Central memory CD8-positive, alpha-beta T cell (primary cell): ENCODE results near the gene MFSD12.
"Not testable (repeated sequence)": the region's sequence is repeated elsewhere in the genome, so short reads cannot be mapped to it uniquely, and the experiment has no call there.

ENCODE experiments used
- ATAC-seq: fragments of 150-1000 bp; cut with Tn5 transposase; replicated peaks from 2 replicates; pipeline ENCODE4 v1.10.0; 2022; ENCODE audit warnings: mild to moderate bottlenecking, moderate FRiP score, moderate number of reproducible peaks; ENCODE audit not compliant: poor library complexity, severe bottlenecking; ENCODE audit errors: extremely low read depth
- DNase-seq, 2 donors: peaks; one replicate each; pipeline ENCODE4 v3.0.0; 2021; ENCODE audit warnings: low spot score in 2 of 2
- H3K27ac Mint-ChIP-seq: one replicate; pipeline ENCODE4 v1.8.0; 2022; ENCODE audit warnings: low read depth, mild to moderate bottlenecking, moderate library complexity, mixed read lengths
- H3K27me3 Mint-ChIP-seq: one replicate; pipeline ENCODE4 v1.8.0; 2022; ENCODE audit warnings: mixed read lengths
- H3K36me3 Mint-ChIP-seq: one replicate; pipeline ENCODE4 v1.8.0; 2022; ENCODE audit warnings: mild to moderate bottlenecking, moderate library complexity, mixed read lengths; ENCODE audit not compliant: insufficient read depth
- H3K4me1 Mint-ChIP-seq: one replicate; pipeline ENCODE4 v1.8.0; 2022; ENCODE audit warnings: mixed read lengths
- H3K4me3 Mint-ChIP-seq: one replicate; pipeline ENCODE4 v1.8.0; 2022; ENCODE audit warnings: mild to moderate bottlenecking, moderate library complexity, mixed read lengths
- H3K9me3 Mint-ChIP-seq: one replicate; pipeline ENCODE4 v1.8.0; 2022; ENCODE audit warnings: mixed read lengths

The MFSD12 gene

DNA sequence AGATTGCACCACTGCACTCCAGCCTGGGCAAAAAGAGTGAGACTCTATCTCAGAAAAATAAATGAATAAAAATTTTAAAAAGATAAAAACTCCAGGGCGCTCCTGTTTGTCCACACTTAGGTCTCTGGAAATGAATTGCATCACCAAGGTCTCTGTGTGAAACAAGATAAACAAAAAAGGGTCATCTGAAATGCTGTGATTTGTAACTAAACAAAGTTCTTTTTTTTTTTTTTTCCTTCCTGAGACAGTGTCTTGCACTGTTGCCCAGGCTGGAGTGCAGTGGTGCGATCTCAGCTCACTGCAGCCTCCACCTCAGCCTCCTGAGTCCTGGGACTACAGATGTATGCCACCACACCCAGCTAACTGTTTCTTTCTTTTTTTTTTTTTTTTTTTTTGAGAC, 39.7 kb downstream of the MFSD12 start:
- ATAC-seq (no peak), DNase-seq (no peak)
- no peaks in the 10 kb centered on the region for H3K9me3 Mint-ChIP-seq
- peaks cover 17% of the 10 kb centered on the region for H3K36me3 Mint-ChIP-seq
- peaks cover 34% of the 10 kb centered on the region for H3K4me1 Mint-ChIP-seq
- no peak overlapping the region for H3K4me3 Mint-ChIP-seq
- no peaks in the 10 kb centered on the region for H3K27me3 Mint-ChIP-seq
- no peak overlapping the region for H3K27ac Mint-ChIP-seq

DNA sequence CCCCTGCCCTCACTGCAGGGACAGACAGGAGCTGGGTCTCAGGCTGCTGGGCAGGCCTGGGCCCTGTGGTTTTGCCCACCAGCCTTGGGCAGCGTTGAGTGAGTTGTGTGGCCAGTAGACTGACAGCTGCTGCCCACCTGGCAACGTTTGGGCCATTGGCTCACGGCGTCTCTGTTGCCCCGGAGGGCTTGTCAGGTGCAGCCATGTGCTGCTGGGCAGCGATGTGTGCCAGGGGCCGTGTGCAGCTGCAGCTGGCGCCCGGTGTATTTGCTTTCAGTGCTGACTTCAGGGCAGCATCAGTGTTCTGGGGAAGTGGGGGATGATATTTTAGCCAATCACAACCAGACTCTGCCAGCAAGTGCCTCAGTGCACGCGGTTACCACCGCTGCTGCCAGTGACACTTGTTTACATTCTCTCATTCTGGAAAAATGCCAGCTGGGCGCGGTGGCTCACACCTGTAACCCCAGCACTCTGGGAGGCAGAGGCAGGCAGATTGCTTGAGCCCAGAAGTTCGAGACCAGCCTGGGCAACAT, 40.6 kb downstream of the MFSD12 start:
- Mint-ChIP-seq H3K27me3 (no peaks in the 10 kb centered on the region), H3K27ac (peak overlapping the region; percentile 93), H3K4me1 (peaks cover 42% of the 10 kb centered on the region), H3K4me3 (peak overlapping the region; percentile 20), H3K9me3 (no peaks in the 10 kb centered on the region), H3K36me3 (peaks cover 14% of the 10 kb centered on the region)
- DNase-seq (peak; percentile 40 to 72), ATAC-seq (peak; percentile 90)

DNA sequence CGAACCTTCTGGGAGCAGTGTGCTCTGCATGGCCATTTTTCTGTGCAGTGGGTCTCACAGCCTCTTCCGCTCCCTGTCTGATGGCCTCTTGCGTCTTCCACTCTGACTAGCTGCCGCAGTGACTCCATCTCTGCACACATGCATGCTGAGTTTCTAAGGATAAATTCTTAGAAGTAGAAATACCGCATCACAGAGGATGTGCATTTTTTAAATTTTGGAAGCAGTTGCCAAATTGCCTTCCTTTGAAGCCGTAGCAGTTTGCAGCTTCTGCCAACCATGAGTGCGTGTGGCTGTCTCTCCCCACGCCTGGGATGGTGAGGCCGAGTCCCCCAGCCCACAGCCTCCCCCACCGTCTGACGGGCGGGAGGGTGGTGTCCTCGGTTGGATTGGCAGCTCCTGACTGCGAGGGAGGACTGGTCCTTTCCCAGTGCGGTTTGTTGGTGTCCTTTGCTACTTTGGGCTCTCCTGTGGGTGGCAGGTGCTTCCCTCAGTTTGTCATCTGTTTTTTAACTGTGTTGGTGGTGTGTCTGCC, 41.4 kb downstream of the MFSD12 start:
- Mint-ChIP-seq H3K4me1 (peaks cover 40% of the 10 kb centered on the region), H3K9me3 (no peaks in the 10 kb centered on the region), H3K36me3 (peaks cover 10% of the 10 kb centered on the region), H3K27me3 (no peaks in the 10 kb centered on the region), H3K4me3 (no peak overlapping the region), H3K27ac (peak overlapping the region; percentile 93)
- no peak for DNase-seq
- no peak for ATAC-seq

DNA sequence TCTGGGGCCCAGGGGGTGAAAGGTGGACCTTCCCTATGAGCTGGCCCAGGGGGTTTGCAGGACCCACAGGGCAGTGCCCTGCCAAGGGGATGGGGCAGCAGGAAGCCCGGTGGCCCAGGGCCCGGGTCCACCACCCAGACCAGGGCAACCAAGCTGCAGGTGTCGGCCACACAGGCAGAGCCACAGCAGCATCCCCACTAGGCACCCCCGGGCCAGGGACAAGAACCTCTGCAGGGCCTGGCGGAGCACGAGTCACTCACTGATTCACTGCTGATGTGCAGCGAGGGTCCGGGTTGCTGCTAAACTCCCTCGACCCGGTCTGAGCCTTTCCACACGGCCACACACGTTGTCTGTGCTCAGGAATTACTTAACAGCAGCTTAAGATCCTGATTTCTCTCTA, 42.5 kb downstream of the MFSD12 start:
- no peak for ATAC-seq
- Mint-ChIP-seq H3K27me3 (no peaks in the 10 kb centered on the region), H3K9me3 (no peaks in the 10 kb centered on the region), H3K36me3 (peaks cover 11% of the 10 kb centered on the region), H3K4me3 (no peak overlapping the region), H3K27ac (no peak overlapping the region), H3K4me1 (peaks cover 44% of the 10 kb centered on the region)
- DNase-seq, result no peak

DNA sequence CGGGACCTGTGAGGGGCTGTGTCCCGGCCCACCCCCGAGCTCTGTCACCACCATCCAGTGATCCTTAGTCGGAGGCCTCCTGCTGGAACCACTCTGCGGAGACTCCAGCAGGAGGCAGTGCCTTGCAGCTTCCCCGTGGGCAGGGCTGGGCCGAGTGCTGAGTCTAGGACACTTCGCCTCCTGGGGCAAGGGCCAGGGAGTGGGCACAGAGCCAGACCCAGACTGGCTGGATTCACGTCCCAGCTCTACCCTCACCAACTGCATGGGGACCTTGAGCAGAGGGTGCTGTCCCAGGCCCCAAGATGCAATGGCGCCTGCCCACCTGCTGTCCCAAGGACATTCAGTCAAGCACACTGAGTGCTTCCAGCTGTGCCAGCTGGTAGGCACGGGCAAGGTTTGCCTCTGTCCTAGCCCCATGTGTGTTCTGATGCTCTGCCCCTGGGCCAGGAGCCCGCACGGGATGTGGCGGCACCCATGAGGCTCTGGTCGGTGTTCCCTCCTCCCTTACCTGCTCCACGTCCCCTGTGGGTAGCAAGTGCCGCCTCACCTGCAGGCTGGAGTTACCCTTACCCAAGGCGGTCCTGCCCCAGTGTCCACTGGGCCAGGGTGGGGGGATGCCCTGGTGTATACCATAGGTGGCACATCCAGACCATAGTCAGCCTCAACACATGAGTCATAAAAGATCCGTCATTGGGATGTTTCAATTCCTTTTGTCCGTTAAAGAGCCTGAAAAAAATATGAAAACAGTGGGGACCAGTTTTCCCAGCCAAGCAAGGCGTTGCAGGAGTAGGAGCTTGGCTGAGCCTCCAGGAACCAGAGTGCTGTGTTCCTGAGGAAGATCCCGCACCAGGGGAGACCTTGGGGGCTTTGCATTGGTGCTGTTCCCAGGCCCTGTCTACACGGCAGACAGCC, 43.9 kb downstream of the MFSD12 start:
- peaks cover 10% of the 10 kb centered on the region for H3K36me3 Mint-ChIP-seq
- DNase-seq (no peak), ATAC-seq (no peak)
- H3K4me1 Mint-ChIP-seq, result peaks cover 58% of the 10 kb centered on the region
- H3K9me3 Mint-ChIP-seq, result no peaks in the 10 kb centered on the region
- peak overlapping the region; percentile 64 for H3K27ac Mint-ChIP-seq
- H3K4me3 Mint-ChIP-seq, result no peak overlapping the region
- H3K27me3 Mint-ChIP-seq, result no peaks in the 10 kb centered on the region

DNA sequence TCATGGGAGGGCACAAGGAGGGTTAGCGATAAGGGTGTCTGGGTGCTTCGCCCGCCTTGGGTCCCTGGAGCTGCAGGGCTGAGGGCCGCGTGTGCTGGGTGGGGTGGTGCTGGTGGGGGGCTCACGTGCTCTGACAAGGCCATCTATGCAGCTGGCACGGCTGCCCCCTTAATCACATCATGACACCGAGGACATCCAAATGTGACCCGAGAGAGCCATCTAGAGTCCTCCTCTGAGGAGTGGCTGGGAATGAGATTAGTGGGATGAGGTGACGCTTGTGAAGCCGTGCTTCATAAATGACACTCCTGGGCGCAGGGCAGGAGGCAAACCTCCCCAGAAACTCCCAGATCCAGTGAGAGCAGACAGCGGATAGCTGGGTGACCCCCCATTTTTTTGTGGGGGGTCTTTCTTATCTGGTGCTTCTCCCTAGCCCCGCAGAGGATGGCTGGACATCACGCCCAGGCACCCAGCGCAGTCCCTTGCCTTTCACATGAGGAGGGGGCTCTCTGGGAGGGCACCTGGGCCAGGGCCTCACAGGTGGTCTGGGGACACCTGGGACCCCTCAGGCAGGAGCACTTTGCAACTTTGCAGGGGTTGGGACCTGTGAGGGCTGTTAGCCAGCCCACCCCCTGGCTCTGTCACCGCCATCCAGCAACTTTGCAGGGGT, 44.7 kb downstream of the MFSD12 start:
- H3K36me3 Mint-ChIP-seq, result peaks cover 11% of the 10 kb centered on the region
- H3K4me1 Mint-ChIP-seq, result peaks cover 62% of the 10 kb centered on the region
- no peak for DNase-seq
- no peaks in the 10 kb centered on the region for H3K27me3 Mint-ChIP-seq
- no peak overlapping the region for H3K4me3 Mint-ChIP-seq
- H3K9me3 Mint-ChIP-seq, result no peaks in the 10 kb centered on the region
- no peak for ATAC-seq
- no peak overlapping the region for H3K27ac Mint-ChIP-seq

DNA sequence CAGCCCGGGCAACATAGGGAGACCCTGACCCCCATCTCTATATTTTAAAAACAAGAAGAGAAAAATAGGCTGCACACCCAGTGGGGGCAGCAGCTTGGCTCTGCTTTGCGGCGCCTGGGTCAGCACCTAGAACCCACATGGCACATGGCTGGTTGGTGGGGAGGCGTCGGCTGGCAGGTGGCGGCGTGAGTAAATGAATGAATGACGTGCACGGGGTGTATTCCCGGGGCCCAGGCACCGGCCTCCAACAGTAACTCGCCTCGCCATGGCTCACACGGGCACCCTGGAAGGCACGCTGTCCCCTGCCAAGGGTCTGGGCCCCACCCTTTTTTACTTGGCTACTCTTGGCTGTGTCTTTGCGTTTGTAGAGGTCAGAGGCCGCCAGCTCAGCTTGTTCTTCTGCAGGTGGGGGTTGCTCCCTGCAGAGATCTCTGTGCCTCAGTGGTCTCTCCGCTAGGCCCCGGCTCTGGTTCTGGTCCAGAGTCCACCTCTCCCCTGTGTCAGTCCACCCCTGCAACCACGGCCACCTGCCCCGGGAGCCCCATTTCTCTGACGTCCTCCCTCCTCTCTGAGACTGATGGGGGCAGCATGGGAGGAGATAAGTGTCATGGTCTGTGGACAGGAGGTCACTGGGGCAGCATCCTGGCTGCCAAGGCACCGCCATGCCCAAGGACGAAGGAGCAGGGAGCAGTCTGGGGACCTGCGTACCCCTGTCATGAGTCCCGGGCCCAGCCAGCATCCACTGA, 45.7 kb downstream of the MFSD12 start:
- no peaks in the 10 kb centered on the region for H3K27me3 Mint-ChIP-seq
- no peak overlapping the region for H3K4me3 Mint-ChIP-seq
- peak overlapping the region; percentile 53 for H3K27ac Mint-ChIP-seq
- H3K4me1 Mint-ChIP-seq, result peaks cover 68% of the 10 kb centered on the region
- no peaks in the 10 kb centered on the region for H3K9me3 Mint-ChIP-seq
- peaks cover 13% of the 10 kb centered on the region for H3K36me3 Mint-ChIP-seq
- ATAC-seq, result no peak
- no peak for DNase-seq

DNA sequence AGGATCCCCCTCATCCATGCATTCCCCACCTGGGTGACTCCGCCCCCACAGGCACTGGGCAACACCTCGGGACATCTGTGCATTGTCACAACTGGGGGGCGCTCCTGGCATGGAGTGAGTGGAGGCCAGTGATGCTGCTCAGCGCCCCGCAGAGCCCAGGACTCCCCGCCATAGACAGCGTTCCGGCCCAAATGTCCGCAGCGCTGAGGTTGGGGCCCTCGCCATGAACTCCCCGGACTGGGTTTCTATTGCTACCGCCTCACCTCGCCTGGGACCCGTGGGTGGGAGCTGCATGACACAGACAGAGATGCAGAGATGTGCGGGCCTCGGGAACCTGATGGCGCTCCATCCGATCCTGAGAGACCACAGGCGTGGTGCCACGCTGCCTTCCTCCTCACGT, 46.7 kb downstream of the MFSD12 start:
- Mint-ChIP-seq H3K36me3 (peaks cover 17% of the 10 kb centered on the region), H3K4me1 (peaks cover 64% of the 10 kb centered on the region), H3K4me3 (peak overlapping the region; percentile 62), H3K27ac (no peak overlapping the region), H3K27me3 (no peaks in the 10 kb centered on the region), H3K9me3 (no peaks in the 10 kb centered on the region)
- no peak for DNase-seq
- no peak for ATAC-seq

DNA sequence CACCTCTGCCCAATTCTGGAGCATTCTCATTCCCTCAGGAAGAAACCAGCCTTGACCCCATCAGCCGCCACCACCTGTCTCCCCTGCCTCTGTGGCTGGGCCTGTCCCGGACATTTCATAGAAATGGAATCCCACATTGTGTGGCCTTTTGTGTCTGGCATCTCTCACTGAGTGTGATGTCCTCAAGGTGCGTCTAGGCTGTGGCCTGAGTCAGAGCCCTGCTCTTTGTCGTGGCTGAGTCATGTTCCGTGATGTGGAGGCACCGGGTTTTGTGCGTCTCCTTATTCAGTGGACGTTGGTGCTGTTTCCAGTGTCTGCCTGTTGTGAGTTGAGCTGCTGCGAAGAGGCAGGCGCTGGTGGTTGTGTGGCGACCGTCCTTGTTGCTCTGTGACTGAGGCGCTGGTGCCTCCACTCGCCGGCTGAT, 47.8 kb downstream of the MFSD12 start:
- H3K4me1 Mint-ChIP-seq, result peaks cover 68% of the 10 kb centered on the region
- peaks cover 21% of the 10 kb centered on the region for H3K36me3 Mint-ChIP-seq
- ATAC-seq, result no peak
- peak overlapping the region; percentile 20 for H3K27ac Mint-ChIP-seq
- H3K27me3 Mint-ChIP-seq, result no peaks in the 10 kb centered on the region
- no peak for DNase-seq
- H3K4me3 Mint-ChIP-seq, result peak overlapping the region; percentile 62
- no peaks in the 10 kb centered on the region for H3K9me3 Mint-ChIP-seq

DNA sequence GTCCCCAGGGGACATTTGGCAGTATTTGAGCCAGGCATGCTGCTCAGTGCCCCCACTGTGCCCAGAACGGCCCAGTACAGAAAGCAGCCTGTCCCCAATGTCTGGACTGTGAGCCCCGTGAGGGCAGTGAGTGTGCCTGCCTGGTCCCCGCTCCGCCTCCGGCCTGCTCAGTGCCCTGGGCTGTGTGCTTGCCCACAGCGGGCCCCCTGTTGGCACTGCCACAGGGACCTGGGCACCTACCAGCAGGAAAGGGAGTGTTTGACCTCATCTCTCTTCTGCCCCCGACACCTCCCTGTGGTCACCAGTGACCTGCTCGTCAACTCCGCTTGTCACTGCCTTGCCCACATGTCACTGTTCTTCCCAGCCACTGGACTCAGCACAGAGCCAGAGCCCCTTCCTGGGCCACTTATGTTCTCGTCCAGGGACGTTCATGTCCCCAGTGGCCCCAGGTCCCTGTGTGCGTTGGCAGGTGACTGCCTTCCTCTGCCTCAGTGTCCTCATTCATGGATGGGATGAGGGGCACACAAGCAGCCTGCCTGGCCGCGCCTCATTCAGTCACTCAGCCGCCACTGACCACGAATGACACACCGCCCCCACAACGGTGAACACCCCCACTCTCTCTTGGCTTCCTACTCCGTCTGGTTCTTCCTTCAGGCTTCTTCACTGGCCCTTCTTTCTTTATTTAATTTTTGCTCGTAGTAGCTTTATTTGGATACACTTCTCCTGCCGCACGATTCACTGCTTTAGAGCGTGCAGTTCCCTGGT, 48.4 kb downstream of the MFSD12 start:
- H3K27me3 Mint-ChIP-seq, result no peaks in the 10 kb centered on the region
- peaks cover 63% of the 10 kb centered on the region for H3K4me1 Mint-ChIP-seq
- DNase-seq (no peak), ATAC-seq (no peak)
- H3K4me3 Mint-ChIP-seq, result peak overlapping the region; percentile 62
- no peaks in the 10 kb centered on the region for H3K9me3 Mint-ChIP-seq
- H3K27ac Mint-ChIP-seq, result peak overlapping the region; percentile 35
- H3K36me3 Mint-ChIP-seq, result peaks cover 21% of the 10 kb centered on the region

DNA sequence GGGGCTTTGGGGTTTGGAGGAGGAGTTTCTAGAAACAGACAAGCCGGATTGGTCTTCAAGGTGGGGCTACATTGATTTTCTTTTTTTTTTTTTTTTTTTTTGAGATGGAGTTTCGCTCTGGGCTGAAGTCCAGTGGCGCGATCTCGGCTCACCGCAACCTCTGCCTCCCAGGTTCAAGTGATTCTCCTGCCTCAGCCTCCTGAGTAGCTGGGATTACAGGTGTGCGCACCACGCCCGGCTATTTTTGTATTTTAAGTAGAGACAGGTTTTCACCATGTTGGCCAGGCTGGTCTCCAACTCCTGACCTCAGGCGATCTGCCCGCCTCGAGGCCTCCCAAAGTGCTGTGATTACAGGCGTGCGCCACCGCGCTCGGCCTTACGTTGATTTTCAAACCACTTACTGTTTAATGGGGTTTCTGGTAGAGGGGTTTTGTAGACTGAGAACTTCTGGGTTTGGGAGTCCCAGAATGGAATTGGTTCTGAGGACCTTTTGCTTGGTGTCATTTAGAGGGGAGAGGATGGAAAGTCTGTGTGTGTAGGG, 49.2 kb downstream of the MFSD12 start:
- Mint-ChIP-seq H3K4me1 (peaks cover 57% of the 10 kb centered on the region), H3K4me3 (peak overlapping the region; percentile 62), H3K36me3 (peaks cover 23% of the 10 kb centered on the region), H3K27ac (peak overlapping the region; percentile 35)
- ATAC-seq, H3K9me3 Mint-ChIP-seq, H3K27me3 Mint-ChIP-seq, DNase-seq: not testable (repeated sequence)
